ENCODE measurements around the gene SRP54. TPM values are rescaled to one million over a fixed set of nuclear protein-coding genes. Genes with fewer than 3 reads are reported as not detected.

Gene SRP54
- total RNA-seq, 2 experiments from 2014 or later = 60.2 to 61.5 TPM

GRCh38 chr14:34965912-34966311 lies 16.9 kb upstream of the SRP54 start:
- H3K36me3 Mint-ChIP-seq = peaks cover 19% of the 10 kb centered on the region
- H3K9me3 Mint-ChIP-seq = no peaks in the 10 kb centered on the region
- no peak overlapping the region for H3K4me3 Mint-ChIP-seq
- DNase-seq (no peak), ATAC-seq (ENCODE audit: low read depth) (no peak)
- H3K27ac Mint-ChIP-seq = no peak overlapping the region
- peaks cover 3% of the 10 kb centered on the region for H3K4me1 Mint-ChIP-seq
- POLR2A ChIA-PET = no interaction called here
- no peaks in the 10 kb centered on the region for H3K27me3 Mint-ChIP-seq

DNA sequence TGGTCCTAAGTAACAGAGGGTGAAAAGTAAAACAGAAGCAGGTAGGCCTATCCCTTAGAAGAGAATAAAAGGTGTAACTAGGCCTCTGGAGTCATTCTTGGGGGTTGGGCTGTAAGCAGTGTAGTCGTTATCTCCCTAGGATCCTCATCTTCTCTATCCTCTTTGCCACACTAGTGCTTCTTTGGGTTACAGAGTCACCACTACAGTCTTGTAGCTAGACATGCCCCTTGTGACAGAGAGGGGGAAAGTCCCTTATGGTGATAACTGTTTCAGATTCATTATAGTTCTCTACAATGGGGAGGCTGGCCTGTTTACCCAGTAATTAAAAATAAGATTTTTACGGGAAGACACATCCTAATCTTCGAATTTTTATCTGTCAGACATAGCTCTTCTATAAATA lies 16.4 kb upstream of the SRP54 start:
- H3K4me1 Mint-ChIP-seq = peaks cover 3% of the 10 kb centered on the region
- ATAC-seq (ENCODE audit: low read depth) = peak; percentile 56
- no peak overlapping the region for H3K27ac Mint-ChIP-seq
- POLR2A ChIA-PET = interaction anchor here (1.1 kb wide), 1 partner anchor 15 kb away, joined by 4 read pairs; no protein-coding TSS in a partner anchor
- no peak overlapping the region for H3K4me3 Mint-ChIP-seq
- H3K9me3 Mint-ChIP-seq = no peaks in the 10 kb centered on the region
- no peak for DNase-seq
- no peaks in the 10 kb centered on the region for H3K27me3 Mint-ChIP-seq
- peaks cover 19% of the 10 kb centered on the region for H3K36me3 Mint-ChIP-seq

GRCh38 chr14:34970665-34971064 lies 12.1 kb upstream of the SRP54 start:
- POLR2A ChIA-PET = no interaction called here

GRCh38 chr14:34971381-34971780 lies 11.4 kb upstream of the SRP54 start:
- Mint-ChIP-seq H3K4me3 (no peak overlapping the region), H3K36me3 (peaks cover 26% of the 10 kb centered on the region), H3K9me3 (no peaks in the 10 kb centered on the region), H3K27ac (peak overlapping the region; percentile 36), H3K27me3 (no peaks in the 10 kb centered on the region), H3K4me1 (peaks cover 9% of the 10 kb centered on the region)
- DNase-seq (no peak), ATAC-seq (ENCODE audit: low read depth) (no peak)
- POLR2A ChIA-PET = no interaction called here

More at GRCh38 chr14:34970665-34971064, 12.1 kb upstream of the SRP54 start:
- Mint-ChIP-seq H3K9me3 (no peaks in the 10 kb centered on the region), H3K36me3 (peaks cover 22% of the 10 kb centered on the region), H3K27ac (no peak overlapping the region), H3K4me3 (no peak overlapping the region), H3K4me1 (peaks cover 8% of the 10 kb centered on the region), H3K27me3 (no peaks in the 10 kb centered on the region)
- ATAC-seq (ENCODE audit: low read depth) = no peak
- no peak for DNase-seq

DNA sequence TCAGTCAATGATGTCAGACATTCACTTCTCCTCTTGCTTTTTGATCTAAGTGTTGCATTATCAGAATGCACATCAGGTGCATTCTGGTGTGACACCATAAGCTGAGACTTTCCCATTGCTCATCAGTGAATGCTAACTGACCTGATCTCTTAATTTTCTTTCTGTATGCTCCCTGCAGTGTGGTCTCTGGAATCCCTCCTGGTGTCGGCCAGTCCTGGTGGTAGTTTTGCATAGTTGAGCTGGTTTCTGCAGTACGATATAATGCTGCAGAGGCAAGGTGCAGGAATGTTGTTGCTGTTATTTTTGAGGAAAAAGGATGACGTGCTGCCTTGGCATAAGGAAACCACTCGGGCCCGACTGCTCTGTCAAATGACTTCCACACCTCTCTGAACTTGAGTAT lies 11.0 kb upstream of the SRP54 start:
- H3K9me3 Mint-ChIP-seq = no peaks in the 10 kb centered on the region
- peak overlapping the region; percentile 11 for H3K27ac Mint-ChIP-seq
- POLR2A ChIA-PET = no interaction called here
- DNase-seq = no peak
- ATAC-seq (ENCODE audit: low read depth) = no peak
- no peak overlapping the region for H3K4me3 Mint-ChIP-seq
- peaks cover 27% of the 10 kb centered on the region for H3K36me3 Mint-ChIP-seq
- peaks cover 12% of the 10 kb centered on the region for H3K4me1 Mint-ChIP-seq
- H3K27me3 Mint-ChIP-seq = no peaks in the 10 kb centered on the region

DNA sequence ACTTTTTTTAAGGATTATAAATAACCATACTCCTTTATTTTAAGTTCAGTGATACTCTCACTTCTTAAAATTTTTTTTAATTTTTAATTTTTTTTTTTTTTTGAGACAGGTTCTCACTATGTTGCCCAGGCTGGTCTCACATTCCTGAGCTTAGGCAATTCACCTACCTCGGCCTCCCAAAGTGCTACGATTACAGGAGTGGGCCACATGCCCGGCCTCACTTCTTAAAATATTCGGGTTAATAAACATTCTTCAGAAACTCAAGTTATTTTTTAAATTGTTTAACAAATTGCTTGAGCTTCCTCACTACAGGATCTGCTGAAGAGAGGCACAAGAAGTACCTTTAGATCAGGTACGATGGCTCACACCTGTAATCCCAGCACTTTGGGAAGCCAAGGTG lies 4.3 kb upstream of the SRP54 start:
- ATAC-seq (ENCODE audit: low read depth) (no peak), DNase-seq (no peak)
- Mint-ChIP-seq H3K27me3 (no peaks in the 10 kb centered on the region), H3K27ac (no peak overlapping the region), H3K36me3 (peaks cover 10% of the 10 kb centered on the region), H3K4me3 (no peak overlapping the region), H3K9me3 (no peaks in the 10 kb centered on the region), H3K4me1 (peaks cover 15% of the 10 kb centered on the region)
- POLR2A ChIA-PET = no interaction called here

DNA sequence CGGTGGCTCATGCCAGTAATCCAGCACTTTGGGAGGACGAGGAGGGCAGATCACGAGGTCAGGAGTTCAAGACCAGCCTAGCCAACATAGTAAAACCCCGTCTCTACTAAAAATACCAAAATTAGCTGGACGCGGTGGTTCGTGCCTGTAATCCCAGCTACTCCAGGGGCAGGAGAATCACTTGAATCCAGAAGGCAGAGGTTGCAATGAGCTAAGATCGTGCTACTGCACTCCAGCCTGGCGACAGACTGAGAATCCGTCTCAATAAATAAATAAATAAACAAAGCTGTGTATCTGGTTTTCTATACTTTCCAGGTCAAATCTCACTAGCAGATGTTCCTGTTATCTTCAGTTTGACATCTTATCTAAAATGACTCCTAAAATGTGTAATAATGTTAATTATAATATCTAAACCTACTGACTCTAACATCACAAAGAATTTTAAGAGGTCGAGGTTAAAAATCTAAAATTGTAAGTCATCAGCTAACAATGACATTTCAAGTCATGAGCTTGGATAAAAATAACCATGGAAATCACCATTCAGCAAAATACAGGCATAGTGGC lies 2.4 kb upstream of the SRP54 start:
- peaks cover 26% of the 10 kb centered on the region for H3K4me1 Mint-ChIP-seq
- no peak overlapping the region for H3K27ac Mint-ChIP-seq
- no peak for DNase-seq
- no peaks in the 10 kb centered on the region for H3K9me3 Mint-ChIP-seq
- POLR2A ChIA-PET = interaction anchor here (2.1 to 4.9 kb wide), 3 partner anchors 50 to 106 kb away, joined by 11 to 60 read pairs (median 47); partner anchors contain the start of genes BAZ1A and FAM177A1
- peaks cover 12% of the 10 kb centered on the region for H3K36me3 Mint-ChIP-seq
- ATAC-seq (ENCODE audit: low read depth) = no peak
- H3K27me3 Mint-ChIP-seq = no peaks in the 10 kb centered on the region
- H3K4me3 Mint-ChIP-seq = peak overlapping the region; percentile 36

DNA sequence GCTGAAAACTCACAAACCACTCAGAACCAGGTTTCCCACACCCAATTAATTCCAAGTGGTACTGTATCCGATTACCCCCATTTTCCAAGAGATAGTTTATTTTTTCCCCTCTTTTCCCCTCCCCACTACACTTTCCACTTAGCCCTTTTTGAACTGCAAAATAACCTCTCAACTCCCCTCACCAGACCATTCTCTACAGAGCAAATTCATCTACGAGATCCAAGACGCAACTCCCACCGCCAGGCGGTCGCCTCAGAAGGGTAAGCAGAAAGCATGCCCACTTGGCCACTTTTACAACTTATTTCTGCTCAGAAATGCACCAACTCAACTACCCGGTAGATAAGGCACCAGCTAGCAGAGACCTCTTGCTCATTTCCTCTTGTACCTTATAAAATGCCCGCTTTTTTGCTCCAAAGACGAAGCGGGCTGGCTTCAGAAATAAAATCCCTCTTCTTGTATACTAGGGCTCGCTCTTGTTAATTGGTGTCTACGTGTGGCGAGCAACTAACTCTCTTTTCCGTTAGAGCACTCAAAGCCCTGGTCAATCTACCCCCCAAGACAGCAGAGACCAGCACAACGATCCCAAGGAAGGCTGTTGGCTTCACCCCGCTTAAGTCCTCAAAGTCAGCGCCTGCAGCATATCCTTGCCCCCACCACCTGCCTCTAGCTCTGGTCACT lies 910 bp upstream of the SRP54 start:
- Mint-ChIP-seq H3K27ac (no peak overlapping the region), H3K4me1 (peaks cover 27% of the 10 kb centered on the region), H3K36me3 (peaks cover 12% of the 10 kb centered on the region), H3K9me3 (no peaks in the 10 kb centered on the region), H3K4me3 (no peak overlapping the region), H3K27me3 (no peaks in the 10 kb centered on the region)
- POLR2A ChIA-PET = interaction anchor here (0.6 to 4.9 kb wide), 20 partner anchors 8 to 423 kb away, joined by 3 to 60 read pairs (median 5); partner anchors contain the start of genes BAZ1A, FAM177A1, NFKBIA and PPP2R3C
- ATAC-seq (ENCODE audit: low read depth) (peak; percentile 6), DNase-seq (peak; percentile 53)

- no peaks in the 10 kb centered on the region for H3K9me3 Mint-ChIP-seq
Measured at GRCh38 chr14:34983148-34983760, 462 bp downstream of the SRP54 start.

DNA sequence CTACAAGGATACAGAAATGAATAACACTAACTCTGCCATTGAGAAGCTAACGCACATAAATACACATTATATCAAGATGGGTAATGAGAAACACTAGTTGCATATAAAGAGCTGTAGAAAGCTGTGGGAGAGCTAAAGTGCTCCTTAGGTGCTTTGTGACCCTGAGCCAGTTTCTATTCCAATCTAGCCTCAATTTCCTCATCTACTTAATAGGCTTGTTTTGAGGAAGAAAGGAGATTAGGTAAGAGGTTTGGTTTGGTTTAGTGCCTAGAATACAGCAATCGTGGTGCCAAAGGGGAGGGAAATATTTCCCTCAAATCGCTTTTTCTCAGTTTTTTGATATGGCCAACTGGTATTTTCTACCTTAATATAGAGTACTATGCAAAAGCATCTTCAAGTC lies 994 bp downstream of the SRP54 start:
- Mint-ChIP-seq H3K36me3 (peaks cover 12% of the 10 kb centered on the region), H3K4me3 (no peak overlapping the region), H3K9me3 (no peaks in the 10 kb centered on the region), H3K27me3 (no peaks in the 10 kb centered on the region), H3K27ac (no peak overlapping the region), H3K4me1 (peaks cover 30% of the 10 kb centered on the region)
- ATAC-seq (ENCODE audit: low read depth) = no peak
- POLR2A ChIA-PET = interaction anchor here (0.6 to 4.9 kb wide), 8 partner anchors 20 to 842 kb away, joined by 3 to 60 read pairs (median 4); partner anchors contain the start of genes BAZ1A, BRMS1L, FAM177A1 and PPP2R3C
- DNase-seq = no peak

More at GRCh38 chr14:34983148-34983760, 462 bp downstream of the SRP54 start:
- peaks cover 12% of the 10 kb centered on the region for H3K36me3 Mint-ChIP-seq
- POLR2A ChIA-PET = interaction anchor here (0.6 to 4.9 kb wide), 15 partner anchors 10 to 384 kb away, joined by 3 to 60 read pairs (median 5); partner anchors contain the start of genes BAZ1A, FAM177A1, PPP2R3C and PRORP
- peaks cover 30% of the 10 kb centered on the region for H3K4me1 Mint-ChIP-seq
- ATAC-seq (ENCODE audit: low read depth) (peak; percentile 5), DNase-seq (no peak)
- H3K4me3 Mint-ChIP-seq = no peak overlapping the region
- no peak overlapping the region for H3K27ac Mint-ChIP-seq
- no peaks in the 10 kb centered on the region for H3K27me3 Mint-ChIP-seq

- POLR2A ChIA-PET = no interaction called here
- Mint-ChIP-seq H3K27me3 (no peaks in the 10 kb centered on the region), H3K4me3 (peak overlapping the region; percentile 44), H3K9me3 (no peaks in the 10 kb centered on the region), H3K27ac (no peak overlapping the region), H3K36me3 (peaks cover 12% of the 10 kb centered on the region), H3K4me1 (peaks cover 21% of the 10 kb centered on the region)
- no peak for DNase-seq
- no peak for ATAC-seq (ENCODE audit: low read depth)
Measured at GRCh38 chr14:34985740-34986139, 2.9 kb downstream of the SRP54 start.

DNA sequence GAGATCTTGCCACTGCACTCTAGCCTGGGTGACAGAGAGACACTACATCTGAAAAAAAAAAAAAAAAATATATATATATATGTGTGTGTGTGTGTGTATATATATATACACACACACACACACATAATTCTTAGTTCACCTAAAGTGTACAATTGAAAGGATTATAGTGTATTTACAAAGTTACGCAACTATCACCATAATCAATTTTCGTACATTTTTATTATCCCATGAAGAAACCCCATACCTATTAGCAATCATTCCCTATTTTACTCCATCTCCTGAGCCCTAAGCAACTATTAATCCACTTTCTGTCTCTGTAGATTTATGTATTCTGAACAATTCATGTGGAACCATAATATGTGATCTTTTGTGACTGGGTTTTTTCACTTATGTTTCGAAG lies 4.4 kb downstream of the SRP54 start:
- Mint-ChIP-seq H3K27ac (no peak overlapping the region), H3K9me3 (no peaks in the 10 kb centered on the region), H3K4me1 (peaks cover 21% of the 10 kb centered on the region), H3K27me3 (no peaks in the 10 kb centered on the region), H3K36me3 (peaks cover 12% of the 10 kb centered on the region), H3K4me3 (no peak overlapping the region)
- POLR2A ChIA-PET = no interaction called here
- DNase-seq (no peak), ATAC-seq (ENCODE audit: low read depth) (no peak)

DNA sequence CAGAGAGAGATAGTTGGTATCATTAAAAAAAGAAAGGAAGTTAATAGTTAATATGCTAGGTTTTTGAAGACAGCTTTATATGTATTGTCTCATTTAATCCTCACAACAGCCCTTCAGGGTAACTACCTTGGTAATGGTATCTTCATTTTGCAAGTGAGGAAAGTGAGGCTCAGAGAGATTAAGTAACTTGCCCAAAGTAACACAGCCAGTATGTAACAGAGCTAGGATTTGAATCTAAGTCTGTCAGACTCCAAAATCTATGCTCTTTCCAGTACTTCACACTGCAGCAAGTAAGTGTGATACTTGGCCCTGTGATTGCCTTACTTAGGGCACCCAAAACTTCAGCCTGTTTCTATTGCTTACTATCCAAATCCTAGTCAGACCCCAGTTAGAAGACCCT lies 7.0 kb downstream of the SRP54 start:
- ATAC-seq (ENCODE audit: low read depth) = no peak
- H3K27ac Mint-ChIP-seq = no peak overlapping the region

More for the DNA sequence above, 7.0 kb downstream of the SRP54 start:
- H3K27me3 Mint-ChIP-seq = no peaks in the 10 kb centered on the region
- POLR2A ChIA-PET = no interaction called here
- peaks cover 14% of the 10 kb centered on the region for H3K36me3 Mint-ChIP-seq
- peaks cover 23% of the 10 kb centered on the region for H3K4me1 Mint-ChIP-seq
- H3K9me3 Mint-ChIP-seq = no peaks in the 10 kb centered on the region
- DNase-seq = no peak
- H3K4me3 Mint-ChIP-seq = no peak overlapping the region
